GM12891 (cell line): ENCODE data around the gene MMS19.

ENCODE experiments used
- POLR2A ChIP-seq: IDR thresholded peaks from 2 replicates; pipeline ENCODE4 v1.6.1; 2011; ENCODE audit warnings: low read depth, low read length, control low read depth
- POLR2AphosphoS5 ChIP-seq: IDR thresholded peaks from 2 replicates; pipeline ENCODE4 v1.6.1; 2011; ENCODE audit warnings: low read depth, low read length, control low read depth
- TAF1 ChIP-seq: IDR thresholded peaks from 2 replicates; pipeline ENCODE4 v1.6.1; 2011; ENCODE audit warnings: low read depth, low read length, control low read depth

DNA sequence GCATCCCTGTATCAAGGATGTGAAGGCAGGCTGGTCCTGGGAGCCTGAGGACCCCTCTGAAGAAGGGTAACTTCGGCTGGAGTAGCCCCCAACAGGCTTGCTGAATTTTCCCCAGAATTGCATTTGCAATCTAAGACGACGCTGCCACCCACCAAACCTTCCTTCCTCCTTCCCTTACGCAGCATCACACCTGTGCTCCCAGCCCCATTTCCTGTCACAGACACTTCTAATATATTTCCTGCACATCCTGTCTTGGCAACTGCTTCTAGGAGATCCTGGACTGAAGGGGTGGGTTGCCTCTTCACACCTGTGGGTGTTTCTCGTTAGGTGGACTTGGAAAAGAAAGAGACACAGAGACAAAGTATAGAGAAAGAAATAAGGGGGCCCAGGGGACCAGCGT is 81.7 kb downstream of the MMS19 start:
- no peak for TF ChIP-seq TAF1
- no peak for TF ChIP-seq POLR2AphosphoS5
- no peak for TF ChIP-seq POLR2A
